Measurements from ENCODE around the gene ZNF534.
"Not testable (repeated sequence)": the region's sequence is repeated elsewhere in the genome, so short reads cannot be mapped to it uniquely, and the experiment has no call there.

Gene ZNF534

DNA sequence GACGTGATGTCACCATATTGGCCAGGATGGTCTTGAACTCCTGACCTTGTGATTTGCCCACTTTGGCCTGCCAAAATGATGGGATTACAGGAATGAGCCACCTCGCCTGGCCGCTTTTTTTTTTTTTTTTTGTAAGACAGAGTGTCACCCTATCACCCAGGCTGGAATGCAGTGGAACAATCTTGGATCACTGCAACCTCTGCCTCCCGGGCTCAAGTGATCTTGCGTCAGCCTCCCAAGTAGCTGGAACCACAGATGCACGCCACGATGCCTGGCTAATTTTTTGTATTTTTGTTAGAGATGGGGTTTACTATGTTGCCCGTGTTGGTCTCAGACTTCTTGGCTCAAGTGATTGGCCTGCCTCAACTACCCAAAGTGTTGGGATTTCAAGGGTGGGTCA lies 69.6 kb downstream of the ZNF534 start:
- no peak for DNase-seq (ENCODE audit: low read depth)

DNA sequence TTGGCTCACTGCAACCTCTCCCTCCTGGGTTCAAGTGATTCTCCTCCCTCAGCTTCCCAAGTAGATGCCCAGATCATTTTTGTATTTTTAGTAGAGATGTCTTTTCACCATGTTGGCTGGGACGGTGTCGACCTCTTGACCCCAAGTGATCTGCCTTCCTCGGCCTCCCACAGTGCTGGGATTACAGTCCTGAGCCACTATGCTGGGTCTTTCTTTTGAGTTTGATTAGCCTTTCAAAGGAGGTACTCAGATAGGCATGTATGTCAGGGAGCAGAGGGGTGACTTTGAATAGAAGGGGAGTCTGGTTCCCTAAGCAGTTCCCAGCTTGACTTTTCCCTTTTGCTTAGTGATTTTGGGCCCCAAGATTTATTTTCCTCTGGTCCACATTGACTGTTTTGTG lies 71.5 kb downstream of the ZNF534 start:
- not testable (repeated sequence) for DNase-seq (ENCODE audit: low read depth)

DNA sequence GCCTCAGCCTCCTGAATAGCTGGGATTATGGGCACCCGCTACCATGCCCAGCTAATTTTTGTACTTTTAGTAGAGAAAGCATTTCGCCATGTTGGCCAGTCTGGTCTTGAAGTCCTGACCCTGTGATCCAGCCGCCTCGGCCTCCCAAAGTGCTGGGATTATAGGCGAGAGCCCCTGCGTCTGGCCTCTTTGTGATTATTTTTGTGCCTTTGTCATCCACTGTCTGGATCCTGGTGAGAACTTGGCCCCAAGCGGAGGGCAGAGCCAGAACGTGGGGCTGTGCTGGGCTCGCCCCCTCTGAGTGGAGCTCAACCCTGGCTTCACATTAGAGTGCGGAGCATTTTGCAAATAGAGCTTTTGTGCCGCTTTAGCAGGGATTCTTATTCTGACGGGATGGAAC lies 72.0 kb downstream of the ZNF534 start:
- not testable (repeated sequence) for DNase-seq (ENCODE audit: low read depth)

Data from activated T-helper 1 cell treated with Interleukin-2 at 50 U/mL for 16 hours (primary cell).